ENCODE measurements around the gene RGS10.

- TF ChIP-seq, protein P1, sequence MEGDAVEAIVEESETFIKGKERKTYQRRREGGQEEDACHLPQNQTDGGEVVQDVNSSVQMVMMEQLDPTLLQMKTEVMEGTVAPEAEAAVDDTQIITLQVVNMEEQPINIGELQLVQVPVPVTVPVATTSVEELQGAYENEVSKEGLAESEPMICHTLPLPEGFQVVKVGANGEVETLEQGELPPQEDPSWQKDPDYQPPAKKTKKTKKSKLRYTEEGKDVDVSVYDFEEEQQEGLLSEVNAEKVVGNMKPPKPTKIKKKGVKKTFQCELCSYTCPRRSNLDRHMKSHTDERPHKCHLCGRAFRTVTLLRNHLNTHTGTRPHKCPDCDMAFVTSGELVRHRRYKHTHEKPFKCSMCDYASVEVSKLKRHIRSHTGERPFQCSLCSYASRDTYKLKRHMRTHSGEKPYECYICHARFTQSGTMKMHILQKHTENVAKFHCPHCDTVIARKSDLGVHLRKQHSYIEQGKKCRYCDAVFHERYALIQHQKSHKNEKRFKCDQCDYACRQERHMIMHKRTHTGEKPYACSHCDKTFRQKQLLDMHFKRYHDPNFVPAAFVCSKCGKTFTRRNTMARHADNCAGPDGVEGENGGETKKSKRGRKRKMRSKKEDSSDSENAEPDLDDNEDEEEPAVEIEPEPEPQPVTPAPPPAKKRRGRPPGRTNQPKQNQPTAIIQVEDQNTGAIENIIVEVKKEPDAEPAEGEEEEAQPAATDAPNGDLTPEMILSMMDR (IDR thresholded peaks at IDR 0.05): no peak
- TF ChIP-seq POLR2A (IDR thresholded peaks at IDR 0.05): no peak
Observed at GRCh38 chr10:119525116-119525515, 17.4 kb downstream of the RGS10 start.
